Activated CD8-positive, alpha-beta memory T cell treated with anti-CD3 and anti-CD28 coated beads, Interleukin-2, amount 50 U/mL, for 4 hours (primary cell): ENCODE results near the gene HSD11B1.
A peak's percentile ranks its signal among the peaks of the same experiment; 100 is the strongest.

Experiments used
- DNase-seq: peaks from one replicate; pipeline ENCODE4 v3.0.0-alpha.2; 2020

The HSD11B1 gene

DNA sequence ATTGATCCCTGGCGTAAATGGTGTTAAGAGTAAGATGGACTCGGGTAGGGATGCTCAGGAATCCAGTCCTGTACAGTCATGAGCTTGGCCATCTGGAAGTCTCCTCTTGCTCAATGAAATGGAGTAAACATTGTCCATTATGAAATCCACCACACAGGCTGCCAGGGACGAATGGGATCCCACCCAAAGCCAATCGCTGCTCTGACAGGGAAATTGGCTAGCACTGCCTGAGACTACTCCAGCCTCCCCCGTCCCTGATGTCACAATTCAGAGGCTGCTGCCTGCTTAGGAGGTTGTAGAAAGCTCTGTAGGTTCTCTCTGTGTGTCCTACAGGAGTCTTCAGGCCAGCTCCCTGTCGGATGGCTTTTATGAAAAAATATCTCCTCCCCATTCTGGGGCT, at the start of gene HSD11B1:
HSD11B1 (plus strand) TSS at position 263 of the 400 bp plus-strand sequence; CDS start at position 360, 97 bp downstream.
- DNase-seq: no peak

DNA sequence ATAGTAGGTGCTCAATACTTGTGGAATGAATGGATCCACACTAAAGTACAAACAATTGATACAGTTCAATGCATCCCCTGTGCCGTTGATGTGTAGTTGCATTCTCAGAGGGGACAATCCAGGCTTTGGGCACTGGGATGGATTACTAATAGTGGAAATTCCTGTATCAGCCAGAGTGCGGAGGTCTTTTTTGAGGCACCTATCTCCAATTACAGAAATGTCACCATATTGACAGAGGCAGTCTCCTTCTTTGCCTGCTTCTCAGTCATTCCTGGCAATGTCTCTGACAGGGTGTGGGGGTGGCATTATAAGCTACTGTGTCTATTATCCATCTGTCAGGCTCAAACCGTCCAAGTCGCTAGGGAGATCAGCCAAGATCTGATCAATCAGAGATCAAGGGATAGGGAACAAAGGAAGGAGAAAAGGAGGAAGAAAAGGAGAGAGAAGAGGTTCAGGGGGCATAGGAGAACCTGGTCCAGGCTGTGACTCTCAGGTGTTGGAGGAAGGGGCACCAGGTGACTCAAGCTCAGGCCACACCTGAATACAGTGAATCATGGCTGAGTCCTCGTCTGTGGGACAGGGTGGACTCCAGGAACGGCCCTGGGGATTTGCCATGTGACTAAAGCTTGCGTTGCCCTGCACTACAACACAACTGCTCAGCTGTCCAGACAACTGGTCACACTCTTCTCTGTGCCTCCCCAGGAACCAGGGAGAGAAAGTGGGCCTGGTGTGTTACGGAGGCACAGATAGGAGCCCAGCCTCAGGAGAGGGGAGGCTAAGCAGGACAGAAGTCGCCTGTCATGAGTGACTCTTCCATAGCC, 49.0 kb upstream of the HSD11B1 start:
- no peak for DNase-seq

DNA sequence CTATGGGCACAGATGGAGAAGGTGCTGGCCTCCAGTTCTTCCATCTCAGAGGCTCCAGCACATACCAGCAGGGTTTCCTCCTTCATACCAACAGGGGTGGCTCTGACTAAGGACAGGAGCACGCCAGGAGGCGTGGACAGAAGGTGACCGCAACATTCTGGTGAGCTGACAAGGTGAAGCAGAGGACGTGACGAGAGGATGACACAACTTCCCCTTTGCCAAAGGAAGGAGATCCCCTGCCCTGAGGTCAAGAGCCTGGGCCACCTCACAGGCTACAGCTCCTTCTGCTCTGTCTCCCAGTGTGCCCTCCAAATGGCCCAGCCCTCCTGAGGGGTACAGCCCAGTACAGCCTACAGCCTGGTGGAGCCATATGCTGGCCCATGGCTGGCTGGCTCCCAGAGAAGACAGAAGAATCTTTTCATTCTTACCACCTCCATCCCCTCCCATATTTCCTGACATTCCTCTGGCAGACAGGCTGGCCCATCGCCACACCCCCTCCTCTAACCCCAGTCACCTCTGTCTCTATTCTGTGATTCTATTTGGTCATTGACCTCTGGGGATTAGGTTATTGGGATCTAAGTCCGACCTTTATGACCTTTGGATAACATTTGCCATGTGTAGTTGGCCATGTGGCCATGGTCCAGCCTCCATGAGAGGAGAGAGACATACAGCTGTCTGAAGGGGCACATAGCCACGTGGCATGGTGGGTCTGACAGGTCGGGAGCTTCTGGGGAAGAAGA, 47.3 kb upstream of the HSD11B1 start:
- no peak for DNase-seq

DNA sequence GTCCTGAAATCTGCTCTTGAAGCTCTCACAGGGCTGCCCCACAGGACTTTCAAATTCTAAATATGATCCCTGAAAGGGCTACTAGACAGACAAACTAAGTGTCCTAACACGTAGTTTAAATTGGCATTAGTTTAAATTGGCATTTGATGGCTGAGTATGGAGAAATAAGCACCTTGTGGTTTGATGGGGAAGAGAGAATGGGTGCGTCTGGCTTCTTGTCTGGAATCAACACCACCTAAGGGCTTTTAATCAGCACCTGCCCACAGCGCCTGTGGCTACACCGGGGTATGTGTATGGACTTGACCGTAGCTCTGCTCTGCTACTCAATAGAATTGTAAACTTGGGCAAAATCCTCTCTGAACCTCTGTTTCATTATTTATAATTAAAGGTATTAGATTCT, 46.7 kb upstream of the HSD11B1 start:
- DNase-seq: no peak

DNA sequence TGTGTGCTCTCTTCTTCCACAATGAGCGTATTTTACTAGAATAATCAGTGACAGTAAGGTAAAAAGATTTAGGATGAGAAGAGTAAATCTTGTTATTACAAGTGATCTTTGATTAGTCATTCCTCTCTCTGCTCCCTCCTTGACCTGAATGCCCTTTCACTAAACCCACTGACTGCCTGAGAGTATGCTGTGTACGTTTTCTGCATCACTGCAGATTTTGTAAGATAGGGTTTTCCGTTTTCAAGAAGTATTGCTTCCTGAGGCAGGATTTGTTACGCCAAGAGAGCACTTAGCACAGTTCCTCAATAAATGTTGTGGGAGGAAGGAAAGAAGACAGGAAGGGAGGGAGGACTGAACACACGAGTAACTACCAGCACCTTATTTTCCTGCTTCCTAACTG, 44.7 kb upstream of the HSD11B1 start:
- no peak for DNase-seq

DNA sequence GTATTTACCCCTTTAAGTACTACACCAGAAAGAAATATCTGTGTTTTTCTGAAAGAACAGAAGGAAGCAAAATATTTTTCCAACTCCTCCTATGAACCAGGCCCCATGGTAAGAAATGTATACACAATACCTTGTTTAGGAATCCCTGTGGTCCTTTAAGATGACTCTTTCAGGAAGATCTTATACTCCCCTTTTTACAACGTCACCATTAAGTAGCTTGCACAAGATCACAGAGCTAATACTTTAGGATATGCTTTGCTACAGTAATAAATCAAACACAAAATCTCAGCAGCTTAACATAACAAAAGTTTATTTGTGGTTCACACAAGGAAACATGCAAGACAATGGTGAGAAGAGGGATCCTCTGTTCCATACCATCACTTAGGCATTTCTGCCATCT, 43.6 kb upstream of the HSD11B1 start:
- DNase-seq: no peak

DNA sequence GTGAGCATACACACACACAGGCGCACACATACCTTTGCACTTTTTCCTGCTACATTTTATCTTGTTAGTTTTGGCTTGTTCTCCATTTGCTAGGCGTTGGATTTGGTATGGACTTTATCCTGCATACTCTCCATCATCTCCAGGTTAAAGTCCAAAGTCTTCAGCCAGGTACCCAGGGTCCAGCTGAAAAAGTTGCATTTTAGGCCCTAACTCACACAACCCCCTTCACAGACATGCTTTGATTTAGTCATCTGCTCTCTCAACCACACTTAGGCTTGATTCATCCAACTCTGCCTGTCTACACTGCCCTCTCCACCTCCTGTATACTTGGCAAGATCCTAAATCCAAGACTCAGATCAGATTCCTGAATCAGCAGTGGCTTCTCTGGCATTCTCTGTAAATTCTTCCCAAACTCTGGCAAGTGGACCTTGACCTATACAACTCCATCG, 41.7 kb upstream of the HSD11B1 start:
- DNase-seq: no peak

DNA sequence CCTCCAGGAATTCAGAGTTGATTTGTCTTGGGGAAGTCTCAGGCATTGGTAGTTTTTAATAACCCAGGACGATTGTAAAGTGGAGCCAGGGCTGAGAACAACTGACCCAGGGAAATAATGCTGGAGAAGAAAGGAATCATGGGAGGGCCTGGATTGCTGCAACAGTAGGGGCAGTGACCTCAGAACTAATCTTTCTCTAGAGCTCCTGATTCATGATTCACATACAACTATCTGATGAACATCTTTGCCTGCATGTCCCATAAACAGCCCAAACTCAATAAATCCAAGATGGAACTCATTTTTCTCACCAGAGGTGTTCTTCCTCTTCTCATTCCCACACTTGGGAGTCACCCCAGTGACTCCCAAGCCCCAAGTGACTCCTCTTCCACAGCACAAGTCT, 37.5 kb upstream of the HSD11B1 start:
- no peak for DNase-seq

DNA sequence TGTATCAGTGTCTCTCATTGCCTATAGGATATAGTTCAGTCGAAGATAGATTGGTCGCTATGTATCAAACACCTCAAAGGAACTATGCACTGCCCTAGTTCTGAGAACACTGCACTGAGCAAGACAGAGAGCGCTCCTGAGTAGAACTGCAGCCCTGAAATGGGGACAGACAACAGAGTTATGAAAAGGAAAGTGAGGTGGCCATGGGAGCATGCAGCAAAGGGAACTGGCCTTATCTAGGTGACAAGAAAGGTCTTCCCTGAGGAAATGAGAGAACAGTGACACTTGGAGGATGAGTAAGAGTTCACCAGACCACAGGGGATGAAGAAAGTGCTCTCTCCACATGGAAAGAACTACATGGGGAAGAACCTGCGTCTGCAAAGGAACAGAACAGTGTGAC, 36.9 kb upstream of the HSD11B1 start:
- DNase-seq: no peak

DNA sequence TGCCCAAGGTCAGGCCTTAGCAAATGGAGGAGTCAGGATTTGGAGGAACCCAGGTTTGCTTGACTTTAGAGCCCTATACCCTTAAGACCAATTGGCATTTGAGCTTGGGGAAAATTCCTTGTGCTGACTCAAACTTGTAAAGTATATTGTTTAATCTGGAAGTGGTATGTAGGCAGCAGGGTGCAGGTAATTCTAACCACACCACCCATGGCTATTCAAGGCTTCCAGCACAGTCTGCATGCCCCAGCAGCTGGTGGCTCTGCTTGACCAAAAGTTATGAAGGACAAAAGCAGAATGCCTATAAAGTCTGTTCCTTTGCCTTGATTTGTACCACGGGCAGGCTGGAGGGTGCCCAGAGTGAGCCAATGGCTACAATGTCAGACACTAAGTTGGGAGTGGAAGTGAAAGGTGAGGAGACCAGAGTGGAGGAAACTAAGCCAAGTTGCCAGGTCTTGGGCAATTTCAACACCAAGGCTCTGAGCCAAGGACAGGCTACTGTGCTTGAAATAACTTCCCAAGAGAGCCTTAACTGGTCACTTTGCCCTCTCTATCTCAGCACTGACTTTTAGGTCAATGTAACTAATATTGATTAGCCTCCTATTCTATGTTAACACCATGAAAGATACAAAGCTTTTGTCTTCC, 34.1 kb upstream of the HSD11B1 start:
- DNase-seq: no peak

DNA sequence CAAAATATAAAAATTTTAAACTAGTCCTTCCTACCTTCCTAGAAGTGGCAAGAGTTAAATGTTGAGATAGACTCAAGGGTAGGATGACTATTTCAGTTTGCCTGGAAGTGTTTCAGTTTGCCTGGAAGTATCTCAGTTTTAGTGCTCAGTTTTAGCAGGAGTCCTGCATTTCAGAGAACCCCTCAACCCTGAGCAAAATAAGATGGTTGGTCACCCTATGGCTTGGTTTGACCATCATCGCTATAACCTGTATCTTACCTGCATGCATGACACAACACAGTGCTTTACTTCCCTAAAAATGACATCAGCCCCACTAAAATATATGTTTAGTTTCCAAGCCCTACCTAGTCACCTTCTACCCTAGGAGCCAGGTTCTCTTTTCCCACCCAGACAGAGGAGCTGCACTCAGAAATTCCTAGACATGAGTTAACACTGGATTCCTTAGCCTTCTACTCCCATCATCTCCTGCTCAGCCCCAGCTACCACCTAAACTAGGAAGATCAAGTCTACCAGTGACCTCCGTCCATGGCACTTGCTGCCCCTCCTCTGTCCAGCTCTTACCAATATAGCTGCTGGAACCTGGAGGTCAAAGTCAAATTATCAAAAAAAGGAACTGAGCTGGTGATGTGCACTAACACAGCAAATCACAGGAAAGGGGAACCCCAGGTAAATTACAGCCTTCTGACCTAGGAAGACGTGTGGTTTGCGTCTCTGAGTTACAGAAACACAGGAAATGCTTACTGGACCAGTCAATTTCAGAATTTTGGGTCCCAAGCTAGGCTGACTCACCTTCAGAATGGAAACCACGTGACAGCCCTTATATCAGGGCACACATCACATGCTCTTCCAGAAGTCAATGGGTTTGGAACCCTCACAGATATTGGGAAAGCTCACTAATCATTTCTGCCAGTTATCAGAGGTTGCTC, 31.7 kb upstream of the HSD11B1 start:
- DNase-seq: no peak

DNA sequence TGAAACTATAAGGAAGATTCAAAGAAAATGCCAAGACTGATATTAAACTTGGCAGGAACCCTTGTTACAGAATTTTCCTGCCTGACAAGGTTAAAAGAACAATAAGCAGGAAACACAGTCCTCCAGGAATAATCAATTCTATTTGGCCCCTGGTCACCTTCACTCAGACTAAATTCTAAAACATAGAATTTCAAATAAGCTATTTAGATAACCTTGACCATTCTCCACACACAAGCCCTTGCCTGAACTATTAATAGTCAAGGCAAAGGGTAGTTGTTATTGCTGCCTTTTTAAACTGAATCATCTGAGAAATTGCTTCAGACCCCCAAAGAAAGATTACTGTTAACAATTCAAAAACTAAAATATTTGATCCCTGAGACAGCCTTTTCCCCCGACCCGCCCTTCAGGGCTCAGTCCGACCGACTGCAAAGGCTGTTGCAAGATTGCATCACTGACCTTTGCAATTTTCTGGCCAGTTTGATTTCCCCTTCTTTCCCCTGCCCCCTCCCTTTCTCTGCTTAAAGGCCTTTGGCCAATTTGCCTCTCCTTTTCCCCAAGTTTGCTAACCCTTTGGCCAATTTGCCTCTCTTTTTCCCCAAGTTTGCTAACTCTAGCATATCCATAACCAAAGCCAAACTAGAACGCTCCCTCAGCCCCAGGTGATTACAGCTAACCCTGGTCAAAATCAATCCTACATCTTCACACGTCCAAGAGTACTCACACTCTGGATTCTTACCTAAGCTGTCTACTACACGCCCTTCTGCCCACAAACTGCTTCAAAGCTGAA, 30.8 kb upstream of the HSD11B1 start:
- DNase-seq: no peak

DNA sequence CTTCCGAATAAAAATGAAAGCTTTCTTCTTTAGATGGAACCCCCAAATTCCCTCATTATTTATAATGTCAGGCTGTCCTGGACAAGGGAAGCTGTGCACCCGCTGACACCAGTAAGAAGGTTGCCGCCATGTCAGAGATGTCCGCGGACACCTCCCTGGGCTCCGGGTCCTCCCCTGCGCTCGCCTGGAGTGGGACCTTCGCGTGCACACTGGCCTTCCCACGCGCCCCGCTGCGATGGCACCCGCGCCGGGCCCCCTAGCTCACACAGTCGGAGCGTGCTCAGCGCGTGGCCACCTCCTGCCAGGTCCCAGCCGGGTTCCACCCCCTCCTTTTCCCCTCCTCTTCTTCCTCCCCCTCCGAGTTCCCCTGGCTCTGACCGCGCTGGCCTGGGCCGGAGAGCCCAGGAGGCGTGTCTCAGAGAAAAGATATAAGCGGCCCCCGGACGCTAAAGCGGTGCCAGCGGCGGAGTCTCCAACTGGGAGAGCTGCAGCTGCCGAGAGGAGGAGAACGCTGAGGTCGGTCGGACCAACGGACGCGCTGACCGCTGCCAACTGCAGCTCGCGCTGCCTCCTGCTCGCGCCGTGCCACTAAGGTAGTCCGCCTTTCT, 29.6 kb upstream of the HSD11B1 start, which contains the start of gene G0S2:
G0S2 (plus strand) TSS at position 456 of the 608 bp plus-strand sequence. CDS start 273 bp downstream, outside the sequence.
- peak; percentile 33 for DNase-seq

DNA sequence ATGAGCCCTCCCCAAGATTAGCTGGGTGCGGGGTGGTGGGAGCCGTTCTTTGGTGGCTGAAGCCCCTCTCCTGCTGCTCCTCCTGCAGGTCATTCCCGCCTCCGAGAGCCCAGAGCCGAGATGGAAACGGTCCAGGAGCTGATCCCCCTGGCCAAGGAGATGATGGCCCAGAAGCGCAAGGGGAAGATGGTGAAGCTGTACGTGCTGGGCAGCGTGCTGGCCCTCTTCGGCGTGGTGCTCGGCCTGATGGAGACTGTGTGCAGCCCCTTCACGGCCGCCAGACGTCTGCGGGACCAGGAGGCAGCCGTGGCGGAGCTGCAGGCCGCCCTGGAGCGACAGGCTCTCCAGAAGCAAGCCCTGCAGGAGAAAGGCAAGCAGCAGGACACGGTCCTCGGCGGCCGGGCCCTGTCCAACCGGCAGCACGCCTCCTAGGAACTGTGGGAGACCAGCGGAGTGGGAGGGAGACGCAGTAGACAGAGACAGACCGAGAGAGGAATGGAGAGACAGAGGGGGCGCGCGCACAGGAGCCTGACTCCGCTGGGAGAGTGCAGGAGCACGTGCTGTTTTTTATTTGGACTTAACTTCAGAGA, 29.0 kb upstream of the HSD11B1 start:
- DNase-seq: no peak

DNA sequence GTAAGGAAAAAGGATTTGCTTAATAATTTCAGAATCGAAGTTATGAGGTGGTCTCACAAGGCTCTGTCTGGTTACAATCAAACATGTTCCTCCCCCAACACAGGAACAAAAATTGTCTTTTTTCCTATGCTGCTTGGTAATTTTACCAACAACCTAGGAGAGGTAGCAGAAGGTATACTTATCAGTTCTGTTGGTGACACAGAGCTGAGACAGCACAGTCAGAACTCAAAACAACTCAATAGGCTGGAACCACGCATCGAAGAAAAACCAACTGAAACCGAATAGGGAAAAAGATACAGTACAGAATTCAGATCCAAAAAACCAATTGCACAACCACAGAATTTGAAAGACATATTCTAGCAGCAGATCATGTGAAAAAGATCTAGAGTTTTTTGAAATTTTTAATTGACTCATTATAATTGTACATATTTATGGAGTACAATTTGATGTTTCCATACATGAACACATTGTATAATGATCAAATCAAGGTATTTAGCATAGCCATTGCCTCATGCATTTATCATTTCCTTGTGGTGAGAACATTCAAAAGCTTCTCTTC, 25.6 kb upstream of the HSD11B1 start:
- DNase-seq: no peak

DNA sequence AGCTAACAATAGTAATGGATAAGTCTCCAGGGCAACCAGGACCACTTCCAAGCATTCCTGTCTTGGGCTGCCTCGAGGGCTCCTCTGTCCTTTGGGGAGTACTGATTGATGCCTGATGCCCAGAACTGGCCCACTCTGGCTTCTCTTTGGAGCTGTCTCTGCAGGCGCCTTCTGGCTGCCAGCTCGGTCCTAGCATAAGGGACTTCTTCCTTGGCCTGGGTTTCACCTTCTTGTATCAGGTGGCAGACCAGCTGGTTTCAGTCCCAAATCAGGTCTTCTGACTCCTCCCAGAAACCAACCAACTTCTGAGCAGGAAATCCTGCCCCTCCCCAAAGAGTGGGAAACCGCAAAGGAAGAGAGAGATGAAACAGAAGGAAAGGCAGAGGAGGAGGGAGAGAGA, 18.8 kb upstream of the HSD11B1 start:
- no peak for DNase-seq

DNA sequence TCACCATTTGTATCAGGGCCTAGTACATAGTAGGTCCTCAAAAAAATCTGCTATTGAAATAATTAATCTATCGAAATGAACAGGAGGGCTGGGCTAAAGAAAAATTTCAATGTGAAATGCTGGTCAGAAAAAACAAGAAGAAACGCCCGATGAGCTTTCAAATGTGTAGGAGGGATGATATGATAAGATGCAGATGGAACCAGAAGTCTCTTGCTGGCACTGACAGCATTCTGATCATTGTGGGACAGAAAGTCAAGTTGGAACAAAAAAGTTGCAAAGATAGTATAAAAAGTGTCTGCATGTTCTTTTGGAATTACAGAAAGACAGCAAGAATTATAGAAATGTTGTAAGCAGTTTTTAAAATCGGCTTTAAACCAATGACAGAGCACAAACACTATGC, 18.3 kb upstream of the HSD11B1 start:
- no peak for DNase-seq

DNA sequence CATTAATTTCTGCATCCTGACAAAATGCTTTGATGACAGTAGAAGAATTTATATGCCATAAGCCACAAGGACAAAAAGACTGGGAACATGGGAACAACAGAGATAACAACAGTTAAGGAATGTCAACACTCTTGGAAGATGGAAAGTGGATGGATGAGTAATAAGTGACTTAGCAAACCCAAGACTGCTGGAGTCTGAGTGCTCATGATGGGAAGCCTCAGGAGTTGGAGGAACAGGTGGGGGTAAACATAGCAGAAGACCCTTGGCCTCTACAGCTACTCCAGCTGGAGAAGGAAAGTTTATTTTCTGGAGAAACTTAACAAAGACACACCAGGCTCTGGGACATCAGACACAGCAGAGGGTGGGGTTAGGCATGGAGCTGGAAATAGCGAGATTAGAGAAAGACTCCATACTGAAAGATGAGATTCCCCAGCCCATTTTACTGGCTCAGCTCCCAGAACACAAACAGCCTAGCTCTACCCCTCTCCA, 15.9 kb upstream of the HSD11B1 start:
- no peak for DNase-seq

DNA sequence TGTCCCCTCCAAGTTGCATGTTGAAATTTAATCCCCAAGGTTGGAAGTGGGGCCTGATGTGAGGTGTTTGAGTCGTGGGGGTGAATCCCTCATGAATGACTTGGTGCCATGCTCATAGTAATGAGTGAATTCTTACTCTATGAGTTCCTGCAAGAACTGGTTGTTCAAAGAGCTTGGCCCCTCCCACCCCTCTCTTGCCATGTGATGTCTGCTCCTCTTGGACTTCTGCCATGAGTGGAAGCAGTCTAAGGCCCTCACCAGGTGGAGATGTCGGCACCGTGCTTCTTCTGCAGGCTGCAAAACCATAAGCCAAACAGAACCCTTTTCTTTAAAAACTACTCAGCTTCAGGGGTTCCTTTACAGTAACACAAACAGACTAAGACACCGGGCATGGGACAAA, 15.2 kb upstream of the HSD11B1 start:
- no peak for DNase-seq

DNA sequence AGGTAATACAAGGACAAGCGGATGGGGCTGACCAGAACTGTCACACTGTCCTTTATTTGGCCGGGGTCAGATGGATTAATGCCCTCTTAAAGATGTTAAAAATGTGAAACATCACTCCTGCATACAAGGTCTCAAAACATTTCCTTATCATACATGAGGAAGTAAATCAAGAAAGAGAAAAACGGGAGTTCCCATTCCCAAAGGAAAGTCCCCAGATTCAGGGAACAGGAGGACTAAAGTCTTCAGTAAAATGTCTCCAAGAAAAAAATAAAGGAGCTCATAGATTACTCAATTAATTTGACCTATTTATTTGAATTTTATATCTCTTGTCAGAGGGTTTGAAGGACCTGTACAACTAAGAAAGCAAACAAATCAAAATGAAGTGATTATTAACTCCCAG, 13.4 kb upstream of the HSD11B1 start:
- DNase-seq: no peak
